Testis (tissue), 2 donors: ENCODE results near the gene KLHDC10.
A peak's percentile ranks its signal among the peaks of the same experiment; 100 is the strongest.

Experiments
- POLR2A ChIP-seq: fragments of 450-650 bp; IDR thresholded peaks from one replicate; pipeline ENCODE4 v1.6.1; 2017; ENCODE audit warnings: antibody characterized with exemption, mild to moderate bottlenecking, moderate library complexity
- TF ChIP-seq, protein P1 (sequence below), 3 experiments: fragments of 450-650 bp in 2 of 3; fragments of 200-600 bp in 1 of 3; sonication (generic) in 1 of 3; IDR thresholded peaks; one replicate each; pipeline ENCODE4 v1.5.1; 2016 to 2019; ENCODE audit warnings: antibody characterized with exemption in 3 of 3, mild to moderate bottlenecking in 2 of 3, moderate library complexity in 1 of 3

DNA sequence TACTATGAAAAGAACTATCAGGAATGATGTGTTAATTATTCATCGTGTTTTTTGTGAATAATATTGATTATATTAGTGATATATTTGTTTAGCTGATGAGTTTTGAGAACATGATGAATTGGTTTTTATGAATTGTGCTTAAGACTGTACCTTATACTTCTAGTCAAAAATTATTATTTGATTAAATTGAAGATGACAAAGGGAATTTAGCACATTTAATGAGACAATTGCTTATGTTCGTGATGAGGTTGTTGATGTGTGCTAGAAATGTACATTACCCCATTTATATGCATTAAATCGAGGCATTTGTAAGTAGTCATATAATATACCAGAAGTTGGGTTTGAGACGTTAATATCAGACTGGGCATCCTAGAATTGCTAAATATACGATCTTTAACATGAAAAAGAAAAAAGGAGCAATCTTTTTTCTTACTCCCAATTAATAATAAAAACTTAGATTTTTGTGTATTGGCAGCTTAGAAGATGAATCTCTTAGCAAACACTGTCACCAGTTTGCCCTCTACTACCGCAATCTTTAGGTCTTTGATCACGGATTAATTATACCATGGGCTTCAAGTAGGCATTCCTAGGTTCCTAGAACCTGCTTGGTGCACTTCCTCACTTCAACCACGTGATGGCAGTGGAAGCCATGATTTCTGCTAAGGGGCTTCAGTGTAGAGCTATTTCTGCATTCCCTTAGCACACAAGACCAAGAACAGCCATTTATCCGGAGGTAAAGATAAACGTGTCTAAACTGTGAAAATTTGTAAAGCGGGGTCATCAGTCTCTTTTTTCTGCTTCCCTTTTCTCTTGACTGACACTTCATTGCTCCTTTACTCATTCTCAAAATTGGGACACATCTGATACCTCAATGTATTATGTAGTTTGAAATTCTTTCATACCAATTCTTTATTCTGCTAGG, 1.6 kb downstream of the KLHDC10 start:
- TF ChIP-seq, protein P1, sequence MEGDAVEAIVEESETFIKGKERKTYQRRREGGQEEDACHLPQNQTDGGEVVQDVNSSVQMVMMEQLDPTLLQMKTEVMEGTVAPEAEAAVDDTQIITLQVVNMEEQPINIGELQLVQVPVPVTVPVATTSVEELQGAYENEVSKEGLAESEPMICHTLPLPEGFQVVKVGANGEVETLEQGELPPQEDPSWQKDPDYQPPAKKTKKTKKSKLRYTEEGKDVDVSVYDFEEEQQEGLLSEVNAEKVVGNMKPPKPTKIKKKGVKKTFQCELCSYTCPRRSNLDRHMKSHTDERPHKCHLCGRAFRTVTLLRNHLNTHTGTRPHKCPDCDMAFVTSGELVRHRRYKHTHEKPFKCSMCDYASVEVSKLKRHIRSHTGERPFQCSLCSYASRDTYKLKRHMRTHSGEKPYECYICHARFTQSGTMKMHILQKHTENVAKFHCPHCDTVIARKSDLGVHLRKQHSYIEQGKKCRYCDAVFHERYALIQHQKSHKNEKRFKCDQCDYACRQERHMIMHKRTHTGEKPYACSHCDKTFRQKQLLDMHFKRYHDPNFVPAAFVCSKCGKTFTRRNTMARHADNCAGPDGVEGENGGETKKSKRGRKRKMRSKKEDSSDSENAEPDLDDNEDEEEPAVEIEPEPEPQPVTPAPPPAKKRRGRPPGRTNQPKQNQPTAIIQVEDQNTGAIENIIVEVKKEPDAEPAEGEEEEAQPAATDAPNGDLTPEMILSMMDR (IDR thresholded peaks at IDR 0.05), result peak; percentile 80 to 95 (median 92)
- no peak for TF ChIP-seq POLR2A
